Measurements from ENCODE around the gene ZNF660. TPM values are rescaled to one million over a fixed set of nuclear protein-coding genes. Genes with fewer than 3 reads are reported as not detected.

Gene ZNF660
- total and polyA plus RNA-seq, 10 of the 15 experiments (the other 5 are each of a cell fraction or from before 2014, with no cell fraction given), result 0.62 to 2.6 (median 1.7) TPM

- ATAC-seq (no peak), DNase-seq (ENCODE audit: low read depth, low spot score) (no peak), FAIRE-seq (no peak)
- Histone ChIP-seq H4K20me1 (ENCODE audit: control insufficient read depth, insufficient read depth) (no peaks in the 10 kb centered on the region), H3K4me2 (ENCODE audit: control insufficient read depth, insufficient read depth) (no peak overlapping the region), H3K4me1 (ENCODE audit: control insufficient read depth, insufficient read depth, low read length) (no peaks in the 10 kb centered on the region; the same call in 1 of the 2 replicates), H3K27ac (ENCODE audit: control insufficient read depth, insufficient read depth) (no peak overlapping the region), H3K79me2 (ENCODE audit: control insufficient read depth, insufficient read depth, low read length) (peaks cover 2% of the 10 kb centered on the region), H3K4me3 (no peak overlapping the region), H2AFZ (ENCODE audit: control insufficient read depth, low read depth, low read length) (no peak overlapping the region), H3K9me3 (replicated peaks; ENCODE audit: control insufficient read depth, insufficient read depth, low read length) (peaks cover 3% of the 10 kb centered on the region), H3K27me3 (replicated peaks in 1 of 2; ENCODE audit: control insufficient read depth in 2 of 2, insufficient read depth in 2 of 2, low read length in 1 of 2) (no peaks in the 10 kb centered on the region), H3K9ac (ENCODE audit: control insufficient read depth, insufficient read depth, low read length) (no peak overlapping the region), H3K36me3 (ENCODE audit: control insufficient read depth in 2 of 2, insufficient read depth in 2 of 2, low read length in 1 of 2) (peaks cover 0 to 5% of the 10 kb centered on the region in 2 experiments; a peak in 2 of 4 replicates)
- WGBS (ENCODE audit: insufficient coverage, insufficient replicate concordance, low lambda C conversion rate, missing lambda C conversion rate), result 97% methylated on average over 9 of the region's 9 CpGs
- intact Hi-C loops (cut with micrococcal nuclease; ENCODE audit: unreplicated experiment), result no loop called here
- SMC1A ChIA-PET (ENCODE audit: uncharacterized antibody, unreplicated experiment), result interaction anchor here (1.0 kb wide), 1 partner anchor 9 kb away, joined by 3 read pairs; no protein-coding TSS in a partner anchor
- no TSS peak for BruUV-seq (replicated peaks)
- TF ChIP-seq BCL3 (IDR thresholded peaks at IDR 0.05; ENCODE audit: borderline replicate concordance, insufficient read depth, low read depth, low read length, poor library complexity, severe bottlenecking), result no peak
- TF ChIP-seq ETV6 (conservative IDR thresholded peaks at IDR 0.05 in 1 of 2, IDR thresholded peaks at IDR 0.05 in 1 of 2; ENCODE audit: borderline replicate concordance in 1 of 2, low read depth in 1 of 2), result no peak
- no peak for TF ChIP-seq WRNIP1 (IDR thresholded peaks at IDR 0.05; ENCODE audit: borderline replicate concordance, low read depth, low read length)
- TF ChIP-seq FOXK2 (IDR thresholded peaks at IDR 0.05), result no peak
- TF ChIP-seq IRF5 (IDR thresholded peaks at IDR 0.05; ENCODE audit: borderline replicate concordance), result no peak
- CTCF ChIA-PET, result interaction anchor here (1.1 kb wide), 1 partner anchor 39 kb away, joined by 3 read pairs; no protein-coding TSS in a partner anchor
- POLR2A ChIA-PET, result no interaction called here
- in situ Hi-C loops (cut with MboI), result no loop called here
- RAD21 ChIA-PET (ENCODE audit: unreplicated experiment), result no interaction called here
These were observed 27.7 kb upstream of the ZNF660 start for GRCh38 chr3:44557074-44557473.
